ENCODE results near the gene TCERG1L.

GRCh38 chr10:131048606-131049005 lies 262.9 kb downstream of the TCERG1L start:
- no peak for TF ChIP-seq CTCF (IDR thresholded peaks at IDR 0.05)
- no peak for TF ChIP-seq POLR2A (IDR thresholded peaks at IDR 0.05)
- no peak for TF ChIP-seq EP300 (IDR thresholded peaks at IDR 0.05)

Measured in gastroesophageal sphincter (tissue), 3 donors.